Naive thymus-derived CD4-positive, alpha-beta T cell (primary cell): ENCODE results near the gene PTX4. TPM values are rescaled to one million over a fixed set of nuclear protein-coding genes. Genes with fewer than 3 reads are reported as not detected.

Experiments
- ATAC-seq: fragments of 150-1000 bp; cut with Tn5 transposase; 2 replicates; pipeline ENCODE4 v1.10.0; 2021; ENCODE audit warnings: mild to moderate bottlenecking, moderate library complexity
- CTCF ChIA-PET: fragments of 350-600 bp; sonication (Branson Sonifier 250); formaldehyde crosslinking; loops from one replicate; lab custom pipeline; 2021; ENCODE audit warnings: antibody characterized with exemption; lab: Charles Lee
- POLR2A ChIA-PET: fragments of 350-600 bp; sonication (Branson Sonifier 250); formaldehyde crosslinking; loops from one replicate; lab custom pipeline; 2021; ENCODE audit warnings: antibody characterized with exemption, inconsistent platforms; lab: Charles Lee
- DNase-seq, 9 donors: peaks; one replicate each; pipeline versions ENCODE4 v3.0.0 to v3.0.0-alpha.2; 2020 to 2022; ENCODE audit warnings: mixed read lengths in 1 of 9
- H3K27ac ChIP-seq: one replicate; pipeline ENCODE4 v1.7.0; 2013; ENCODE audit warnings: mild to moderate bottlenecking, low read depth, low read length, moderate library complexity
- H3K27me3 ChIP-seq, 2 donors: one replicate each; pipeline ENCODE4 v1.7.0; 2013; ENCODE audit warnings: low read length in 2 of 2, mild to moderate bottlenecking in 2 of 2, moderate library complexity in 2 of 2; ENCODE audit not compliant: control insufficient read depth in 2 of 2, insufficient read depth in 2 of 2
- H3K36me3 ChIP-seq, 3 experiments: 1 replicate in 2 of 3; 2 replicates in 1 of 3; pipeline ENCODE4 v1.7.0; 2013; ENCODE audit warnings: low read length in 3 of 3, mild to moderate bottlenecking in 3 of 3, moderate library complexity in 1 of 3; ENCODE audit not compliant: insufficient read depth in 3 of 3, control insufficient read depth in 2 of 3
- H3K4me1 ChIP-seq, 2 donors: one replicate each; pipeline ENCODE4 v1.7.0; 2013; ENCODE audit warnings: low read length in 2 of 2, mild to moderate bottlenecking in 2 of 2, moderate library complexity in 1 of 2; ENCODE audit not compliant: control insufficient read depth in 2 of 2, insufficient read depth in 2 of 2
- H3K4me3 ChIP-seq: 2 replicates; pipeline ENCODE4 v1.7.0; 2013; ENCODE audit warnings: mild to moderate bottlenecking, low read length
- H3K9me3 ChIP-seq, 3 experiments: 1 replicate in 2 of 3; 2 replicates in 1 of 3; pipeline ENCODE4 v1.7.0; 2013; ENCODE audit warnings: low read length in 3 of 3; ENCODE audit not compliant: control insufficient read depth in 2 of 3
- H3K27ac Mint-ChIP-seq, 9 donors: one replicate each; pipeline ENCODE4 v1.8.0; 2020 to 2022; ENCODE audit warnings: mixed read lengths in 9 of 9, mild to moderate bottlenecking in 8 of 9, moderate library complexity in 5 of 9, inconsistent platforms in 2 of 9
- H3K27me3 Mint-ChIP-seq, 5 donors: one replicate each; pipeline ENCODE4 v1.8.0; 2021 to 2022; ENCODE audit warnings: mixed read lengths in 5 of 5, mild to moderate bottlenecking in 1 of 5
- H3K36me3 Mint-ChIP-seq, 5 donors: one replicate each; pipeline ENCODE4 v1.8.0; 2020 to 2022; ENCODE audit warnings: mixed read lengths in 5 of 5, mild to moderate bottlenecking in 3 of 5, inconsistent platforms in 1 of 5
- H3K4me1 Mint-ChIP-seq, 7 donors: one replicate each; pipeline ENCODE4 v1.8.0; 2020 to 2022; ENCODE audit warnings: mixed read lengths in 7 of 7, mild to moderate bottlenecking in 3 of 7, inconsistent platforms in 1 of 7
- H3K4me3 Mint-ChIP-seq, 10 donors: one replicate each; pipeline ENCODE4 v1.8.0; 2020 to 2022; ENCODE audit warnings: mild to moderate bottlenecking in 10 of 10, mixed read lengths in 10 of 10, moderate library complexity in 6 of 10, inconsistent platforms in 2 of 10
- H3K9me3 Mint-ChIP-seq, 11 donors: one replicate each; pipeline ENCODE4 v1.8.0; 2020 to 2022; ENCODE audit warnings: mixed read lengths in 11 of 11, mild to moderate bottlenecking in 4 of 11, inconsistent platforms in 1 of 11, moderate library complexity in 1 of 11
- intact Hi-C, 2 donors: fragments of 100-400 bp; cut with micrococcal nuclease; formaldehyde crosslinking; loops; one replicate each; pipeline ENCODE4 v1.15.1; 2023
- polyA plus RNA-seq, 2 donors: library from polyadenylated mRNA; unstranded; fragments of 300-500 nt; fragmentation: Illumina TruSeq; gene quantifications; one replicate each; pipeline ENCODE4 v1.2.3, GENCODE V29; 2021
- total RNA-seq, 6 experiments: library from RNA in 5 of 6; stranded (reverse) in 5 of 6; gene quantifications; 1 replicate in 5 of 6; 2 replicates in 1 of 6; pipeline ENCODE4 v1.2.3 and lab custom pipeline; 2021 to 2026

PTX4 gene
- total and polyA plus RNA-seq, 7 experiments from 2014 or later = 0.24 to 0.64 TPM; not detected in 5

GRCh38 chr16:1534021-1535020 lies 45.6 kb upstream of the PTX4 start:
- Mint-ChIP-seq H3K36me3 (peaks cover 11 to 33% (median 25%) of the 10 kb centered on the region in 5 donors), H3K27me3 (peaks cover 0 to 3% (median 0%) of the 10 kb centered on the region in 5 donors), H3K4me3 (peak overlapping the region; percentile 92 to 100 (median 98)), H3K27ac (peak overlapping the region; percentile 76 to 97 (median 94)), H3K9me3 (no peaks in the 10 kb centered on the region), H3K4me1 (peaks cover 39 to 60% (median 49%) of the 10 kb centered on the region in 7 donors)
- intact Hi-C loops = loop anchor here (1.0 to 10.0 kb wide), 7 partner anchors 8 to 238 kb away; partner anchors contain the start of genes CLCN7 (in 1 of the 2), CRAMP1 (in 1 of the 2), EME2 (in 1 of the 2) and IFT140 (in 1 of the 2)
- Histone ChIP-seq H3K27ac (peak overlapping the region; percentile 84), H3K4me3 (peak overlapping the region; percentile 85), H3K9me3 (no peaks in the 10 kb centered on the region), H3K27me3 (no peaks in the 10 kb centered on the region), H3K36me3 (peaks cover 0 to 55% (median 15%) of the 10 kb centered on the region in 3 experiments), H3K4me1 (peaks cover 32 to 46% of the 10 kb centered on the region in 2 donors)
- DNase-seq (peak in 1 of 9 donors; percentile 41), ATAC-seq (peak; percentile 16)
- POLR2A ChIA-PET = interaction anchor here (0.7 to 4.9 kb wide), 23 partner anchors 9 to 1054 kb away, joined by 3 to 38 read pairs (median 6); partner anchors contain the start of genes CRAMP1, IFT140, MAPK8IP3 and METTL26
- CTCF ChIA-PET = interaction anchor here (0.9 kb wide), 1 partner anchor 41 kb away, joined by 3 read pairs; the partner anchor contains the start of gene TELO2

- peak; percentile 56 for ATAC-seq
- Mint-ChIP-seq H3K4me3 (peak within 1 kb of the TSS; percentile 92 to 100 (median 98)), H3K36me3 (peaks cover 11 to 31% (median 25%) of the 10 kb centered on the region in 5 donors), H3K27ac (peak within 1 kb of the TSS; percentile 76 to 97 (median 94)), H3K9me3 (no peaks in the 10 kb centered on the region), H3K27me3 (peaks cover 0 to 3% (median 0%) of the 10 kb centered on the region in 5 donors), H3K4me1 (peaks cover 35 to 56% (median 46%) of the 10 kb centered on the region in 7 donors)
- peak in 8 of 9 donors; percentile 39 to 69 (median 58) for DNase-seq
- H3K4me1 ChIP-seq = peaks cover 32 to 38% of the 10 kb centered on the region in 2 donors
- H3K9me3 ChIP-seq = no peaks in the 10 kb centered on the region
- H3K27ac ChIP-seq = peak within 1 kb of the TSS; percentile 84
- H3K36me3 ChIP-seq = peaks cover 0 to 47% (median 9%) of the 10 kb centered on the region in 3 experiments
- intact Hi-C loops = loop anchor here (1.0 to 10.0 kb wide), 6 partner anchors 10 to 239 kb away; partner anchors contain the start of genes CLCN7 (in 2 of the 2), TELO2 (in 2 of the 2), CRAMP1 (in 1 of the 2) and EME2 (in 1 of the 2)
- CTCF ChIA-PET = interaction anchor here (0.7 to 1.0 kb wide), 3 partner anchors 10 to 171 kb away, joined by 3 read pairs; partner anchors contain the start of gene TELO2
- POLR2A ChIA-PET = interaction anchor here (0.9 to 4.9 kb wide), 15 partner anchors 8 to 431 kb away, joined by 3 to 38 read pairs (median 8); partner anchors contain the start of genes CRAMP1, IFT140, MAPK8IP3 and NUBP2
- H3K4me3 ChIP-seq = peak within 1 kb of the TSS; percentile 85
- H3K27me3 ChIP-seq = no peaks in the 10 kb centered on the region
These were observed 44.8 kb upstream of the PTX4 start, which contains the start of gene TMEM204 for GRCh38 chr16:1533443-1533951. TMEM204 (plus strand) TSS chr16:1533666; CDS start chr16:1534276, 610 bp downstream.

GRCh38 chr16:1532771-1533170 lies 44.0 kb upstream of the PTX4 start:
- intact Hi-C loops = loop anchor here (1.0 to 10.0 kb wide), 6 partner anchors 11 to 240 kb away; partner anchors contain the start of genes CLCN7 (in 2 of the 2), TELO2 (in 2 of the 2), CRAMP1 (in 1 of the 2) and EME2 (in 1 of the 2)
- H3K4me3 ChIP-seq = peak overlapping the region; percentile 85

GRCh38 chr16:1532081-1532760 lies 43.5 kb upstream of the PTX4 start:
- Histone ChIP-seq H3K9me3 (no peaks in the 10 kb centered on the region), H3K27ac (peak overlapping the region; percentile 84), H3K27me3 (no peaks in the 10 kb centered on the region), H3K36me3 (peaks cover 0 to 34% (median 7%) of the 10 kb centered on the region in 3 experiments), H3K4me1 (peaks cover 26 to 38% of the 10 kb centered on the region in 2 donors), H3K4me3 (no peak overlapping the region)
- Mint-ChIP-seq H3K27me3 (peaks cover 0 to 3% (median 0%) of the 10 kb centered on the region in 5 donors), H3K36me3 (peaks cover 7 to 23% (median 16%) of the 10 kb centered on the region in 5 donors), H3K4me1 (peaks cover 28 to 56% (median 39%) of the 10 kb centered on the region in 7 donors), H3K4me3 (peak overlapping the region; percentile 9 to 100 (median 96)), H3K27ac (peak overlapping the region in 8 of 9 donors; percentile 82 to 97 (median 94)), H3K9me3 (no peaks in the 10 kb centered on the region)
- DNase-seq = no peak
- CTCF ChIA-PET = interaction anchor here (0.8 to 1.0 kb wide), 2 partner anchors 8 to 9 kb away, joined by 3 to 5 read pairs; no protein-coding TSS in a partner anchor
- POLR2A ChIA-PET = interaction anchor here (0.7 to 4.9 kb wide), 10 partner anchors 9 to 176 kb away, joined by 3 to 38 read pairs (median 7); partner anchors contain the start of genes CRAMP1, IFT140, MAPK8IP3 and TELO2
- intact Hi-C loops = loop anchor here (2.0 to 10.0 kb wide), 4 partner anchors 39 to 240 kb away; partner anchors contain the start of genes TELO2 (in 2 of the 2), CLCN7 (in 1 of the 2), CRAMP1 (in 1 of the 2) and EME2 (in 1 of the 2)
- ATAC-seq = no peak

More at GRCh38 chr16:1532771-1533170, 44.0 kb upstream of the PTX4 start:
- CTCF ChIA-PET = interaction anchor here (0.7 to 1.0 kb wide), 3 partner anchors 9 to 172 kb away, joined by 3 to 5 read pairs (median 3); no protein-coding TSS in a partner anchor
- Histone ChIP-seq H3K4me1 (peaks cover 26 to 38% of the 10 kb centered on the region in 2 donors), H3K9me3 (no peaks in the 10 kb centered on the region), H3K36me3 (peaks cover 0 to 40% (median 7%) of the 10 kb centered on the region in 3 experiments), H3K27ac (peak overlapping the region; percentile 84), H3K27me3 (no peaks in the 10 kb centered on the region)
- peak overlapping the region; percentile 14 to 100 (median 98) for H3K4me3 Mint-ChIP-seq
- H3K27me3 Mint-ChIP-seq = peaks cover 0 to 3% (median 0%) of the 10 kb centered on the region in 5 donors
- DNase-seq (no peak), ATAC-seq (no peak)
- peaks cover 31 to 56% (median 44%) of the 10 kb centered on the region in 7 donors for H3K4me1 Mint-ChIP-seq
- H3K27ac Mint-ChIP-seq = peak overlapping the region in 8 of 9 donors; percentile 82 to 97 (median 94)
- POLR2A ChIA-PET = interaction anchor here (0.7 to 4.9 kb wide), 12 partner anchors 10 to 176 kb away, joined by 3 to 38 read pairs (median 8); partner anchors contain the start of genes CRAMP1, IFT140, MAPK8IP3 and TELO2
- no peaks in the 10 kb centered on the region for H3K9me3 Mint-ChIP-seq
- peaks cover 11 to 26% (median 20%) of the 10 kb centered on the region in 5 donors for H3K36me3 Mint-ChIP-seq

- Histone ChIP-seq H3K36me3 (peaks cover 0 to 28% (median 7%) of the 10 kb centered on the region in 3 experiments), H3K27me3 (no peaks in the 10 kb centered on the region), H3K27ac (no peak overlapping the region), H3K4me3 (no peak overlapping the region), H3K9me3 (no peaks in the 10 kb centered on the region), H3K4me1 (peaks cover 26 to 38% of the 10 kb centered on the region in 2 donors)
- ATAC-seq (no peak), DNase-seq (no peak)
- peak overlapping the region in 5 of 9 donors; percentile 49 to 93 (median 81) for H3K27ac Mint-ChIP-seq
- peak overlapping the region in 1 of 10 donors; percentile 29 for H3K4me3 Mint-ChIP-seq
- peaks cover 26 to 56% (median 39%) of the 10 kb centered on the region in 7 donors for H3K4me1 Mint-ChIP-seq
- CTCF ChIA-PET = no interaction called here
- POLR2A ChIA-PET = interaction anchor here (1.0 to 4.9 kb wide), 2 partner anchors 39 to 56 kb away, joined by 3 to 38 read pairs; partner anchors contain the start of gene TELO2
- no peaks in the 10 kb centered on the region for H3K9me3 Mint-ChIP-seq
- H3K36me3 Mint-ChIP-seq = peaks cover 7 to 17% (median 12%) of the 10 kb centered on the region in 5 donors
- peaks cover 0 to 3% (median 0%) of the 10 kb centered on the region in 5 donors for H3K27me3 Mint-ChIP-seq
- intact Hi-C loops = loop anchor here (5.0 to 10.0 kb wide), 2 partner anchors 57 to 241 kb away; partner anchors contain the start of genes CLCN7 (in 1 of the 2), EME2 (in 1 of the 2), MRPS34 (in 1 of the 2) and NME3 (in 1 of the 2)
These were observed 42.8 kb upstream of the PTX4 start for GRCh38 chr16:1531638-1531910.
